Activated CD8-positive, alpha-beta T cell treated with anti-CD3 and anti-CD28 coated beads, Interleukin-2, amount 10 ng/mL, durations not matched to agents 7 days and 5 days (primary cell): ENCODE results near the gene ADCY4. TPM values are rescaled to one million over a fixed set of nuclear protein-coding genes. Genes with fewer than 3 reads are reported as not detected.

Experiments used
- ATAC-seq: fragments of 150-1000 bp; cut with Tn5 transposase; one replicate; pipeline ENCODE4 v1.10.0; 2021; ENCODE audit warnings: moderate library complexity
- CTCF ChIA-PET: fragments of 350-600 bp; sonication (Branson Sonifier 250); formaldehyde crosslinking; loops from one replicate; lab custom pipeline; 2021; ENCODE audit warnings: antibody characterized with exemption; lab: Charles Lee
- POLR2A ChIA-PET: fragments of 350-600 bp; sonication (Branson Sonifier 250); formaldehyde crosslinking; loops from one replicate; lab custom pipeline; 2021; ENCODE audit warnings: antibody characterized with exemption; lab: Charles Lee
- DNase-seq: peaks from one replicate; pipeline ENCODE4 v3.0.0-alpha.2; 2020
- H3K27ac Mint-ChIP-seq: one replicate; pipeline ENCODE4 v1.8.0; 2021; ENCODE audit warnings: mild to moderate bottlenecking, mixed read lengths
- H3K27me3 Mint-ChIP-seq: one replicate; pipeline ENCODE4 v1.8.0; 2021; ENCODE audit warnings: low read depth, mixed read lengths
- H3K36me3 Mint-ChIP-seq: one replicate; pipeline ENCODE4 v1.8.0; 2021; ENCODE audit warnings: low read depth, mixed read lengths
- H3K4me1 Mint-ChIP-seq: one replicate; pipeline ENCODE4 v1.8.0; 2021; ENCODE audit warnings: low read depth, mixed read lengths
- H3K4me3 Mint-ChIP-seq: one replicate; pipeline ENCODE4 v1.8.0; 2021; ENCODE audit warnings: mild to moderate bottlenecking, mixed read lengths
- H3K9me3 Mint-ChIP-seq: one replicate; pipeline ENCODE4 v1.8.0; 2022; ENCODE audit warnings: mixed read lengths; ENCODE audit not compliant: insufficient read depth
- total RNA-seq, 2 experiments: library from RNA; stranded (reverse); gene quantifications; one replicate each; pipeline ENCODE4 v1.2.3, GENCODE V29; 2021

Gene ADCY4
- total RNA-seq, 2 experiments from 2014 or later, result 3.4 to 4.7 TPM

GRCh38 chr14:24308342-24309124 lies 26.3 kb downstream of the ADCY4 start:
- Mint-ChIP-seq H3K27me3 (no peaks in the 10 kb centered on the region), H3K27ac (peak overlapping the region; percentile 22), H3K9me3 (no peaks in the 10 kb centered on the region), H3K36me3 (peaks cover 78% of the 10 kb centered on the region), H3K4me1 (peaks cover 61% of the 10 kb centered on the region), H3K4me3 (no peak overlapping the region)
- DNase-seq (no peak), ATAC-seq (no peak)
- POLR2A ChIA-PET, result interaction anchor here (0.6 to 2.4 kb wide), 7 partner anchors 9 to 168 kb away, joined by 3 to 12 read pairs (median 5); partner anchors contain the start of genes CBLN3, CHMP4A, DHRS1 and KHNYN
- CTCF ChIA-PET, result interaction anchor here (0.7 to 26.4 kb wide), 47 partner anchors 9 to 353 kb away, joined by 3 to 801 read pairs (median 5); partner anchors contain the start of genes ADCY4, CBLN3, CHMP4A and DCAF11

- H3K36me3 Mint-ChIP-seq, result peaks cover 78% of the 10 kb centered on the region
- ChIA-PET CTCF (interaction anchor here (0.7 to 26.4 kb wide), 47 partner anchors 8 to 249 kb away, joined by 3 to 801 read pairs (median 5); partner anchors contain the start of genes ADCY4, CBLN3, CHMP4A and DCAF11), POLR2A (interaction anchor here (0.6 to 2.4 kb wide), 8 partner anchors 8 to 167 kb away, joined by 3 to 12 read pairs (median 4); partner anchors contain the start of genes CBLN3, CHMP4A, DHRS1 and KHNYN)
- no peaks in the 10 kb centered on the region for H3K27me3 Mint-ChIP-seq
- ATAC-seq, result no peak
- peaks cover 53% of the 10 kb centered on the region for H3K4me1 Mint-ChIP-seq
- peak within 1 kb of the TSS; percentile 31 for H3K27ac Mint-ChIP-seq
- no peak within 1 kb of the TSS for H3K4me3 Mint-ChIP-seq
- peak; percentile 69 for DNase-seq
- no peaks in the 10 kb centered on the region for H3K9me3 Mint-ChIP-seq
Measured at GRCh38 chr14:24307575-24308341, 27.1 kb downstream of the ADCY4 start, which contains the start of gene CIDEB. TSS of gene CIDEB (minus strand) at chr14:24307977. CDS start at chr14:24307858, 119 bp downstream.

- peaks cover 47% of the 10 kb centered on the region for H3K4me1 Mint-ChIP-seq
- peaks cover 81% of the 10 kb centered on the region for H3K36me3 Mint-ChIP-seq
- H3K9me3 Mint-ChIP-seq, result no peaks in the 10 kb centered on the region
Measured at GRCh38 chr14:24307156-24307574, 27.7 kb downstream of the ADCY4 start.

GRCh38 chr14:24304019-24304387 lies 30.9 kb downstream of the ADCY4 start:
- H3K9me3 Mint-ChIP-seq, result no peaks in the 10 kb centered on the region
- peaks cover 79% of the 10 kb centered on the region for H3K36me3 Mint-ChIP-seq
- peaks cover 48% of the 10 kb centered on the region for H3K4me1 Mint-ChIP-seq
- DNase-seq, result no peak
- H3K27ac Mint-ChIP-seq, result no peak overlapping the region
- POLR2A ChIA-PET, result interaction anchor here (1.4 kb wide), 1 partner anchor 33 kb away, joined by 3 read pairs; no protein-coding TSS in a partner anchor
- no peaks in the 10 kb centered on the region for H3K27me3 Mint-ChIP-seq
- H3K4me3 Mint-ChIP-seq, result no peak overlapping the region
- ATAC-seq, result no peak
- CTCF ChIA-PET, result interaction anchor here (0.9 to 26.4 kb wide), 4 partner anchors 29 to 127 kb away, joined by 3 to 801 read pairs (median 17); partner anchors contain the start of genes GMPR2, NEDD8 and TINF2

More at GRCh38 chr14:24307156-24307574, 27.7 kb downstream of the ADCY4 start:
- DNase-seq (no peak), ATAC-seq (no peak)
- ChIA-PET POLR2A (interaction anchor here (0.6 to 1.7 kb wide), 3 partner anchors 65 to 129 kb away, joined by 3 to 5 read pairs (median 3); partner anchors contain the start of genes CHMP4A and TINF2), CTCF (interaction anchor here (1.0 to 26.4 kb wide), 22 partner anchors 8 to 249 kb away, joined by 3 to 801 read pairs (median 16); partner anchors contain the start of genes ADCY4, CBLN3, CHMP4A and DCAF11)
- Mint-ChIP-seq H3K27ac (peak overlapping the region; percentile 31), H3K27me3 (no peaks in the 10 kb centered on the region), H3K4me3 (no peak overlapping the region)

DNA sequence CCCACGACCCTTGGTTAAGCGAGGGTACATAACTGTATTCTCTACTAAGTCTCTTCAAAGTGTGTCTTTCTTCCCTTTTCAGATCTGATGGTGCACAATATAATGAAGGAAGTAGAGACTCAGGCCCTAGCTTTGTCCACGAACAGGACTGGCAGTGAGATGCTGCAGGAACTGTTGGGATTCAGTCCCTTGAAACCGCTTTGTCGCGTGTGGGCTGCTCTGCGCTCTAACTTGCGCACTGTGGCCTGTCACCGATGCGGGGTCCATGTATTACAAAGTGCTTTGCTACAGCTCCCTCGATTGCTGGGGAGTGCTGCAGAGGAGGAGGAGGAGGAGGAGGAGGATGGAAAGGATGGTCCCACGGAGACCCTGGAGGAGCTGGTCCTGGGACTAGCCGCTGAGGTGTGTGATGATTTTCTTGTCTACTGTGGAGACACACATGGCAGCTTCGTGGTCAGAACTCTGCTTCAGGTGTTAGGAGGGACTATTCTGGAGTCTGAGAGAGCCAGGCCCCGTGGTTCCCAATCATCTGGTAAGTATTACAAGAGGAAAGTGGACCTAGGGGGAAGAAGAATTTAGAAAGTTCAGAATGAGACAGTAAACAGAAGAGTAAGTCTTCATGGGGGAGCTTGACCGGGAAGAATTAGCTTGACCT lies 34.4 kb downstream of the ADCY4 start:
- Mint-ChIP-seq H3K27ac (peak overlapping the region; percentile 91), H3K36me3 (peaks cover 57% of the 10 kb centered on the region), H3K4me3 (peak overlapping the region; percentile 91), H3K4me1 (peaks cover 53% of the 10 kb centered on the region), H3K27me3 (no peaks in the 10 kb centered on the region), H3K9me3 (no peaks in the 10 kb centered on the region)
- ChIA-PET CTCF (interaction anchor here (1.0 to 26.4 kb wide), 12 partner anchors 9 to 210 kb away, joined by 3 to 801 read pairs (median 10); partner anchors contain the start of genes CHMP4A, CIDEB, GMPR2 and KHNYN), POLR2A (interaction anchor here (0.7 to 7.0 kb wide), 16 partner anchors 8 to 185 kb away, joined by 3 to 73 read pairs (median 5); partner anchors contain the start of genes CHMP4A, CIDEB, GMPR2 and LTB4R)
- ATAC-seq (no peak), DNase-seq (no peak)

DNA sequence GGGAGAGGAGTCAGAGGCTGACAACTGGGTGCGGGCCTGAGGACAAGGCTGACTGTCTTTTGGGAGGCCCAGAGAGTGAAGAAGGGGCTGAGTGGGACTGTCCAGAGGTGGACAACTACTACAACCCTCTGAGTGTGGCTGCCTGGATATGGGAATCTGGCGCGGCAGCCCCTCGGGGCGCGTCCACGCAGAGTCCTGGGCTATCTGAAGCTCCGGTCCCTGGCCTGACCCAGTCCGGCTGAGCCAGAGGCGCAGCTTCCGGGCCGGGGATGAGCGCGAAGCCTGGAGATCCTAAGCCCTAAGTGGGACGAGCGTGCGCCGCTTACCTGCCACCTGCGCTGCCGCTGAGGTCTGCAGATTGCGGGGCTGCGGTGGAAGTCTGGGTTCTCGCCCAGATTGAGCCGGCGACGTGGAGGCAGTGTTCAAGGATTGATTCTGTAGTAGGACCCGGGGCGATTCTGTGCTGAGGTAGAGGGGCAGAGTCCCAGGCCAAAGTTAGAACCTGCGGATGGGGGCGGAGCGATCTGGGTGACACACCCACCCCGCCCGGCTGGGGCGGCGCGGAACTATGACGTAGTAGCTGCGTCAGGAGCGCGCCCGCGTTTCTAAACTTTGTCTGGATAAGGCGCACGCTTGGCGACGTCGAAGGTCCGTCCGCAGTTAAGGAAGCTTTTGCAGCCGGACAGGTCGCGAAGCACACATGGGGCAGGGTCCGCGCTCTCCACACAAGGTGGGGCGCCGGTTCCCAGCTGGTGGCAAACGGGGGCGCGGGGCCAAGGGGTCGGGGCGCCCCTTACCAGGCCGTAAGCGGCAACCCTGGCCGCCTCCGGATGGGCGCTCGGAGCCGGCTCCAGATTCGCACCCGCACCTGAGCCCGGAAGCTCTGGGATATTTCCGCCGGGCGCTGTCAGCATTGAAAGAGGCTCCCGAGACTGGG lies 35.3 kb downstream of the ADCY4 start, which contains the start of the genes DHRS1 and NOP9:
Gene DHRS1 (minus strand): TSS at position 526 of the 937 bp plus-strand sequence. CDS start 674 bp downstream, outside the sequence.
Gene NOP9 (plus strand): TSS at position 596 of the 937 bp plus-strand sequence. CDS start 105 bp downstream, at position 701.
- H3K9me3 Mint-ChIP-seq, result no peaks in the 10 kb centered on the region
- H3K27me3 Mint-ChIP-seq, result no peaks in the 10 kb centered on the region
- ChIA-PET POLR2A (interaction anchor here (0.7 to 7.0 kb wide), 19 partner anchors 9 to 184 kb away, joined by 3 to 73 read pairs (median 5); partner anchors contain the start of genes CHMP4A, CIDEB, GMPR2 and IRF9), CTCF (interaction anchor here (0.9 to 26.4 kb wide), 14 partner anchors 9 to 210 kb away, joined by 3 to 801 read pairs (median 6); partner anchors contain the start of genes CHMP4A, CIDEB, GMPR2 and KHNYN)
- ATAC-seq, result peak; percentile 83
- H3K36me3 Mint-ChIP-seq, result peaks cover 54% of the 10 kb centered on the region
- peak within 1 kb of the TSS; percentile 91 for H3K27ac Mint-ChIP-seq
- H3K4me1 Mint-ChIP-seq, result peaks cover 53% of the 10 kb centered on the region
- peak within 1 kb of the TSS; percentile 91 for H3K4me3 Mint-ChIP-seq
- DNase-seq, result peak; percentile 94

DNA sequence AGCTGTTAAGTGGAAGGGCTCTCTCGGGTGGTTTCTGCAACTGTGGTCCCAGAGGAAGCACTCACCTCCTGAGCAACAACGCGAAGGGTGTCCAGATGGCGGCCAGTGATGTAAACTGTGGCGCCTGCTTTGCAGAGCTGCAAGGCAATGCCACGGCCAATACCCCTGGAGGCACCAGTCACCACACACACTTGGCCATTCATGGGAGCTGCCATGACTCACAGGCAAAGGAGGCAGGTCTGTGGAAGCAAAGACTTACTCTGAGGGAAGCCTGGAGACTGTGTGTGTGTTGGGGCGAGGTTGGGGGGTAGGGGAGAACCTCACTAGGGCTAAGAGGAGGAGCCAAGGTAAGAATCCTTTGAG lies 36.0 kb downstream of the ADCY4 start:
- ATAC-seq (peak; percentile 10), DNase-seq (peak; percentile 36)
- POLR2A ChIA-PET, result interaction anchor here (0.8 to 7.0 kb wide), 10 partner anchors 10 to 137 kb away, joined by 3 to 73 read pairs (median 8); partner anchors contain the start of genes CIDEB, GMPR2, IRF9 and MDP1
- CTCF ChIA-PET, result interaction anchor here (0.9 to 26.4 kb wide), 9 partner anchors 8 to 190 kb away, joined by 3 to 801 read pairs (median 14); partner anchors contain the start of genes CHMP4A, CIDEB, GMPR2 and KHNYN
- peaks cover 53% of the 10 kb centered on the region for H3K36me3 Mint-ChIP-seq
- peak overlapping the region; percentile 91 for H3K4me3 Mint-ChIP-seq
- peaks cover 53% of the 10 kb centered on the region for H3K4me1 Mint-ChIP-seq
- H3K27ac Mint-ChIP-seq, result peak overlapping the region; percentile 91
- no peaks in the 10 kb centered on the region for H3K9me3 Mint-ChIP-seq
- no peaks in the 10 kb centered on the region for H3K27me3 Mint-ChIP-seq

- POLR2A ChIA-PET, result interaction anchor here (0.7 to 7.0 kb wide), 14 partner anchors 10 to 136 kb away, joined by 3 to 73 read pairs (median 4); partner anchors contain the start of genes CHMP4A, CIDEB, IRF9 and LTB4R2
- peak overlapping the region; percentile 17 for H3K4me3 Mint-ChIP-seq
- DNase-seq (no peak), ATAC-seq (peak; percentile 3)
- peaks cover 53% of the 10 kb centered on the region for H3K4me1 Mint-ChIP-seq
- H3K36me3 Mint-ChIP-seq, result peaks cover 48% of the 10 kb centered on the region
- H3K27ac Mint-ChIP-seq, result peak overlapping the region; percentile 89
- CTCF ChIA-PET, result interaction anchor here (0.6 to 26.4 kb wide), 28 partner anchors 11 to 189 kb away, joined by 3 to 801 read pairs (median 5); partner anchors contain the start of genes CHMP4A, CIDEB, DCAF11 and EMC9
- H3K27me3 Mint-ChIP-seq, result no peaks in the 10 kb centered on the region
- H3K9me3 Mint-ChIP-seq, result no peaks in the 10 kb centered on the region
Measured at GRCh38 chr14:24297190-24297964, 37.5 kb downstream of the ADCY4 start.
